Skeletal muscle tissue (tissue), 4 donors: ENCODE results near the gene PCDHGA6. TPM values are rescaled to one million over a fixed set of nuclear protein-coding genes. Genes with fewer than 3 reads are reported as not detected.

Source experiments
- H3K27ac ChIP-seq: one replicate; pipeline ENCODE4 v1.7.0; 2013; ENCODE audit warnings: mild to moderate bottlenecking, low read depth, low read length, inconsistent platforms
- H3K27me3 ChIP-seq, 3 donors: one replicate each; pipeline ENCODE4 v1.7.0; 2013; ENCODE audit warnings: low read length in 3 of 3; ENCODE audit not compliant: control insufficient read depth in 3 of 3, insufficient read depth in 3 of 3
- H3K36me3 ChIP-seq, 3 donors: one replicate each; pipeline ENCODE4 v1.7.0; 2013; ENCODE audit warnings: low read length in 3 of 3; ENCODE audit not compliant: control insufficient read depth in 3 of 3, insufficient read depth in 3 of 3
- H3K4me1 ChIP-seq, 3 donors: one replicate each; pipeline ENCODE4 v1.7.0; 2013; ENCODE audit warnings: low read length in 3 of 3, mild to moderate bottlenecking in 3 of 3; ENCODE audit not compliant: control insufficient read depth in 3 of 3, insufficient read depth in 3 of 3
- H3K4me3 ChIP-seq, 3 donors: one replicate each; pipeline ENCODE4 v1.7.0; 2013; ENCODE audit warnings: low read length in 3 of 3
- H3K9ac ChIP-seq, 3 donors: one replicate each; pipeline ENCODE4 v1.7.0; 2013; ENCODE audit warnings: low read length in 3 of 3, mild to moderate bottlenecking in 3 of 3, moderate library complexity in 2 of 3, low read depth in 1 of 3
- H3K9me3 ChIP-seq, 3 donors: one replicate each; pipeline ENCODE4 v1.7.0; 2013; ENCODE audit warnings: low read length in 3 of 3; ENCODE audit not compliant: control insufficient read depth in 3 of 3
- total RNA-seq: library from RNA; depleted of rRNA; stranded (reverse); fragments of >200 nt; gene quantifications from one replicate; pipeline ENCODE4 v1.2.3, GENCODE V29; 2014
- donor health status: Osteomylitis.

Gene PCDHGA6
- total RNA-seq, 1 donor from 2014 or later: 4.2 TPM

DNA sequence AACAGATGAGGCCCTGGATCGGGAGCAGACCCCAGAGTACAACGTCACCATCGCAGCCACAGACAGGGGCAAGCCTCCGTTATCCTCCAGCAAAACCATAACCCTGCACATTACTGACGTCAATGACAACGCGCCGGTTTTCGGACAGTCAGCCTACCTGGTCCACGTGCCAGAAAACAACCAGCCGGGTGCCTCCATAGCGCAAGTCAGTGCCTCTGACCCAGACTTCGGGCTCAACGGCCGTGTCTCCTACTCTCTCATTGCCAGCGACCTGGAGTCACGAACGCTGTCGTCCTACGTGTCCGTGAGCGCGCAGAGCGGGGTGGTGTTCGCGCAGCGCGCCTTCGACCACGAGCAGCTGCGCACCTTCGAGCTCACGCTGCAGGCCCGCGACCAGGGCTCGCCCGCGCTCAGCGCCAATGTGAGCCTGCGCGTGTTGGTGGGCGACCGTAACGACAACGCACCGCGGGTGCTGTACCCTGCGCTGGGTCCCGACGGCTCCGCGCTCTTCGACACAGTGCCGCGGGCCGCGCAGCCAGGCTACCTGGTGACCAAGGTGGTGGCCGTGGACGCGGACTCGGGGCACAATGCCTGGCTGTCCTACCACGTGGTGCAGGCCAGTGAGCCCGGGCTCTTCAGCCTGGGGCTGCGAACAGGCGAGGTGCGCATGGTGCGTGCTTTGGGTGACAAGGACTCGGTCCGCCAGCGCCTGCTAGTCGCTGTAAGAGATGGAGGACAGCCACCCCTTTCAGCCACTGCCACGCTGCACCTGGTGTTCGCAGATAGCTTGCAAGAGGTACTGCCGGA, 45.6 kb downstream of the PCDHGA6 start:
- H3K4me3 ChIP-seq: peak overlapping the region; percentile 26 to 58 (median 37)

GRCh38 chr5:141420855-141421488, 47.3 kb downstream of the PCDHGA6 start, which contains the start of gene PCDHGA11:
TSS of gene PCDHGA11 (plus strand) at chr5:141421051. CDS start at chr5:141421228, 177 bp downstream.
- Histone ChIP-seq H3K9ac (peak within 1 kb of the TSS in 2 of 3 donors; percentile 50 to 63), H3K4me3 (peak within 1 kb of the TSS; percentile 59 to 71 (median 67)), H3K9me3 (peaks cover 30 to 39% (median 36%) of the 10 kb centered on the region in 3 donors), H3K27me3 (peaks cover 0 to 3% (median 2%) of the 10 kb centered on the region in 3 donors), H3K4me1 (peaks cover 0 to 25% (median 19%) of the 10 kb centered on the region in 3 donors), H3K27ac (peak within 1 kb of the TSS; percentile 19), H3K36me3 (peaks cover 5 to 16% (median 6%) of the 10 kb centered on the region in 3 donors)

More for the DNA sequence above, 45.6 kb downstream of the PCDHGA6 start:
- Histone ChIP-seq H3K27ac (no peak overlapping the region), H3K27me3 (peaks cover 2 to 3% (median 2%) of the 10 kb centered on the region in 3 donors), H3K36me3 (peaks cover 6 to 19% (median 7%) of the 10 kb centered on the region in 3 donors), H3K9me3 (peaks cover 24 to 43% (median 33%) of the 10 kb centered on the region in 3 donors), H3K4me1 (peaks cover 0 to 32% (median 19%) of the 10 kb centered on the region in 3 donors), H3K9ac (no peak overlapping the region)

GRCh38 chr5:141421489-141421855, 47.8 kb downstream of the PCDHGA6 start:
- Histone ChIP-seq H3K27ac (peak overlapping the region; percentile 19), H3K9me3 (peaks cover 31 to 43% (median 41%) of the 10 kb centered on the region in 3 donors), H3K36me3 (peaks cover 5 to 18% (median 6%) of the 10 kb centered on the region in 3 donors), H3K9ac (peak overlapping the region in 2 of 3 donors; percentile 50 to 63), H3K4me1 (peaks cover 0 to 25% (median 19%) of the 10 kb centered on the region in 3 donors), H3K27me3 (peaks cover 0 to 3% (median 2%) of the 10 kb centered on the region in 3 donors), H3K4me3 (peak overlapping the region; percentile 59 to 71 (median 67))

- peaks cover 39 to 55% (median 47%) of the 10 kb centered on the region in 3 donors for H3K9me3 ChIP-seq
- H3K27me3 ChIP-seq: peaks cover 0 to 3% (median 2%) of the 10 kb centered on the region in 3 donors
Measured at GRCh38 chr5:141422742-141423291, 49.1 kb downstream of the PCDHGA6 start.

DNA sequence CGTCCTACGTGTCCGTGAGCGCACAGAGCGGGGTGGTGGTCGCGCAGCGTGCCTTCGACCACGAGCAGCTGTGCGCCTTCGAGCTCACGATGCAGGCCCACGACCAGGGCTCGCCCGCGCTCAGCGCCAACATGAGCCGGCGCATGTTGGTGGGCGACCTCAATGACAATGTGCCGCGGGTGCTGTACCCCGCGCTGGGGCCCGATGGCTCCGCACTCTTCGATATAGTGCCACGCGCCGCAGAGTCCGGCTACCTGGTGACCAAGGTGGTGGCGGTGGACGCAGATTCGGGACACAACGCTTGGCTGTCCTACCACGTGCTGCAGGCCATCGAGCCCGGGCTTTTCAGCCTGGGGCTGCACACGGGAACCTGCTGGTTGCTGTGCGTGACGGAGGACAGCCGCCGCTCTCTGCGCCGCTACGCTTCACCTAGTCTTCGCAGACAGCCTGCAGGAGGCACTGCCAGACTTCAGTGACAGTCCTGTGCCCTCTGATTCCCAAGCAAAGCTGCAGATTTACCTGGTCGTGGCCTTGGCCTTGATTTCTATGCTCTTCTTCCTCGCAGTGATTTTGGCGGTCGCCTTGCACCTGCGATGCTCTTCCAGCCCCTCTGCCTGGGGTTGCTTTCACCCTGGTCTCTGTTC, 54.2 kb downstream of the PCDHGA6 start:
- peaks cover 2 to 9% (median 4%) of the 10 kb centered on the region in 3 donors for H3K4me1 ChIP-seq
- H3K27ac ChIP-seq: no peak overlapping the region
- H3K36me3 ChIP-seq: peaks cover 7 to 16% (median 13%) of the 10 kb centered on the region in 3 donors
- no peaks in the 10 kb centered on the region for H3K27me3 ChIP-seq
- H3K4me3 ChIP-seq: peak overlapping the region in 2 of 3 donors; percentile 9
- H3K9me3 ChIP-seq: peaks cover 18 to 42% (median 29%) of the 10 kb centered on the region in 3 donors
- H3K9ac ChIP-seq: no peak overlapping the region

More at GRCh38 chr5:141422742-141423291, 49.1 kb downstream of the PCDHGA6 start:
- H3K9ac ChIP-seq: no peak overlapping the region
- H3K27ac ChIP-seq: no peak overlapping the region
- peaks cover 9 to 25% (median 11%) of the 10 kb centered on the region in 3 donors for H3K36me3 ChIP-seq
- peak overlapping the region in 2 of 3 donors; percentile 24 to 41 for H3K4me3 ChIP-seq
- H3K4me1 ChIP-seq: peaks cover 0 to 25% (median 19%) of the 10 kb centered on the region in 3 donors

Other genes starting within 250 kb of the PCDHGA6 start
- 3.1 TPM for gene PCDHB5, start 238.7 kb upstream of the PCDHGA6 start, total RNA-seq
- gene PCDHB6, start 223.8 kb upstream of the PCDHGA6 start, total RNA-seq: 0.52 TPM
- gene PCDHB7, start 201.2 kb upstream of the PCDHGA6 start, total RNA-seq: 2.1 TPM
- gene PCDHB8, start 196.1 kb upstream of the PCDHGA6 start, total RNA-seq: 1.6 TPM
- gene PCDHB16, start 191.5 kb upstream of the PCDHGA6 start, total RNA-seq: 1.6 TPM
- gene PCDHB9, start 186.7 kb upstream of the PCDHGA6 start, total RNA-seq: 1.0 TPM
- 2.6 TPM for gene PCDHB10, start 181.5 kb upstream of the PCDHGA6 start, total RNA-seq
- gene PCDHB11, start 174.3 kb upstream of the PCDHGA6 start, total RNA-seq: 4.2 TPM
- 1.6 TPM for gene PCDHB12, start 165.2 kb upstream of the PCDHGA6 start, total RNA-seq
- gene PCDHB13, start 160.0 kb upstream of the PCDHGA6 start, total RNA-seq: 1.6 TPM
- 4.2 TPM for gene PCDHB14, start 150.5 kb upstream of the PCDHGA6 start, total RNA-seq
- gene PCDHB15, start 128.5 kb upstream of the PCDHGA6 start, total RNA-seq: 4.2 TPM
- 0.52 TPM for gene SLC25A2, start 69.8 kb upstream of the PCDHGA6 start, total RNA-seq
- gene TAF7, start 53.1 kb upstream of the PCDHGA6 start, total RNA-seq: 72.0 TPM
- 0.52 TPM for gene PCDHGA1, start 43.4 kb upstream of the PCDHGA6 start, total RNA-seq
- gene PCDHGA2, start 35.1 kb upstream of the PCDHGA6 start, total RNA-seq: 1.6 TPM
- 2.1 TPM for gene PCDHGA3, start 30.1 kb upstream of the PCDHGA6 start, total RNA-seq
- gene PCDHGB1, start 23.8 kb upstream of the PCDHGA6 start, total RNA-seq: 1.6 TPM
- gene PCDHGA4, start 18.9 kb upstream of the PCDHGA6 start, total RNA-seq: 1.0 TPM
- gene PCDHGB2, start 13.9 kb upstream of the PCDHGA6 start, total RNA-seq: 2.1 TPM
- gene PCDHGA5, start 9.7 kb upstream of the PCDHGA6 start, total RNA-seq: 2.1 TPM
- 3.1 TPM for gene PCDHGB3, start 3.6 kb upstream of the PCDHGA6 start, total RNA-seq
- gene PCDHGA7, start 8.9 kb downstream of the PCDHGA6 start, total RNA-seq: 3.7 TPM
- 4.7 TPM for gene PCDHGB4, start 13.8 kb downstream of the PCDHGA6 start, total RNA-seq
- 3.7 TPM for gene PCDHGA8, start 18.7 kb downstream of the PCDHGA6 start, total RNA-seq
- 3.7 TPM for gene PCDHGB5, start 24.1 kb downstream of the PCDHGA6 start, total RNA-seq
- gene PCDHGA9, start 28.9 kb downstream of the PCDHGA6 start, total RNA-seq: 4.7 TPM
- 5.2 TPM for gene PCDHGB6, start 34.1 kb downstream of the PCDHGA6 start, total RNA-seq
- gene PCDHGA10, start 39.1 kb downstream of the PCDHGA6 start, total RNA-seq: 4.2 TPM
- 7.3 TPM for gene PCDHGB7, start 43.8 kb downstream of the PCDHGA6 start, total RNA-seq
- 6.8 TPM for gene PCDHGA11, start 47.2 kb downstream of the PCDHGA6 start, total RNA-seq
- 3.1 TPM for gene PCDHGA12, start 56.6 kb downstream of the PCDHGA6 start, total RNA-seq
- gene PCDHGC3, start 102.1 kb downstream of the PCDHGA6 start, total RNA-seq: 38.1 TPM
- 3.7 TPM for gene PCDHGC4, start 111.1 kb downstream of the PCDHGA6 start, total RNA-seq
- 2.1 TPM for gene PCDHGC5, start 115.2 kb downstream of the PCDHGA6 start, total RNA-seq
- gene DIAPH1, start 245.1 kb downstream of the PCDHGA6 start, total RNA-seq: 16.7 TPM